ENCODE results near the gene RALGAPA1.

Gene RALGAPA1

DNA sequence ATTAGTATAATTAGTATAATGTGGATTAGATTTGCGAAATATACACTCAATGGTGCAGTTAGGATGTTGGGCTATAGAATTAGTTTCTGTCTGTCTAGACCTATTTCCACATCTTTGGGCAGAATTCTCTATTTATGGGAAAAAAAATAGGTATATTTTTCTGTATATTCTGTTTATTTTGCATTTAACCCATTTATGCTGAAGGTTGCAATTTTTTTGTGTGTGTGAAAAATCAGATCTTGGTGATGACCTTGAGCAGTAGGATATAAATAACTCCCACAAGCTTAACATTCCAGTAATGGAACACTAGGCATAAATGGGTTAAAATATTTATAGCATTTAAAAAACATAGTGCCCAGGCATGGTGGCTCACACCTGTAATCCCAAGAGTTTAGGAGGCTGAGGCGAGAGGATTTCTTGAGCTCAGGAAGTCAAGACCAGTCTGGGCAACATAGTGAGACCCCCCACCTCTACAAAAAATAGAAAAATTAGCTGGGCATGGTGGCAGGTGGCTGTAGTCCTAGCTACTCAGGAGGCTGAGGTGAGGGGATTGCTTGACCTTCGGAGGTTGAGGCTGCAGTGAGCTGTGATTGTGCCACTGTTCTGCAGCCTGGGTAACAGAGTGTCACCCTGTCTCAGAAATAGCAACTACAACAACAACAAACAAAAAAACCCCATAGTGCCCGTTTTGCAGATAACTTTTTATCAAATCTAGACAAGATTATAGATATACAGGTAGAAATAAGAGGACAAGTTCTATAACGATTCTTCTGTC lies 26.3 kb upstream of the RALGAPA1 start:
- no peaks in the 10 kb centered on the region for H3K36me3 ChIP-seq (replicated peaks; ENCODE audit: insufficient read depth, low read length)
- no peak for DNase-seq
- no peaks in the 10 kb centered on the region for H3K79me2 ChIP-seq (ENCODE audit: low read length)
- no peaks in the 10 kb centered on the region for H4K20me1 ChIP-seq (ENCODE audit: insufficient read depth, low read length)
- H3K9me2 ChIP-seq (replicated peaks; ENCODE audit: insufficient read depth, low read length) = no peaks in the 10 kb centered on the region
- H3K9ac ChIP-seq (ENCODE audit: low read length) = no peak overlapping the region
- no peak for TF ChIP-seq EZH2phosphoT487 (IDR thresholded peaks at IDR 0.05; ENCODE audit: low read length)
- TF ChIP-seq EZH2 (optimal IDR thresholded peaks at IDR 0.05; ENCODE audit: low read depth, low read length) = no peak
- TF ChIP-seq, protein P1, sequence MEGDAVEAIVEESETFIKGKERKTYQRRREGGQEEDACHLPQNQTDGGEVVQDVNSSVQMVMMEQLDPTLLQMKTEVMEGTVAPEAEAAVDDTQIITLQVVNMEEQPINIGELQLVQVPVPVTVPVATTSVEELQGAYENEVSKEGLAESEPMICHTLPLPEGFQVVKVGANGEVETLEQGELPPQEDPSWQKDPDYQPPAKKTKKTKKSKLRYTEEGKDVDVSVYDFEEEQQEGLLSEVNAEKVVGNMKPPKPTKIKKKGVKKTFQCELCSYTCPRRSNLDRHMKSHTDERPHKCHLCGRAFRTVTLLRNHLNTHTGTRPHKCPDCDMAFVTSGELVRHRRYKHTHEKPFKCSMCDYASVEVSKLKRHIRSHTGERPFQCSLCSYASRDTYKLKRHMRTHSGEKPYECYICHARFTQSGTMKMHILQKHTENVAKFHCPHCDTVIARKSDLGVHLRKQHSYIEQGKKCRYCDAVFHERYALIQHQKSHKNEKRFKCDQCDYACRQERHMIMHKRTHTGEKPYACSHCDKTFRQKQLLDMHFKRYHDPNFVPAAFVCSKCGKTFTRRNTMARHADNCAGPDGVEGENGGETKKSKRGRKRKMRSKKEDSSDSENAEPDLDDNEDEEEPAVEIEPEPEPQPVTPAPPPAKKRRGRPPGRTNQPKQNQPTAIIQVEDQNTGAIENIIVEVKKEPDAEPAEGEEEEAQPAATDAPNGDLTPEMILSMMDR (IDR thresholded peaks at IDR 0.05; ENCODE audit: low read length) = no peak
- no peaks in the 10 kb centered on the region for H3F3A ChIP-seq (ENCODE audit: insufficient read depth, low read length)
- no peaks in the 10 kb centered on the region for H3K9me3 ChIP-seq (replicated peaks; ENCODE audit: insufficient read depth, low read length)
- H3K27ac ChIP-seq (ENCODE audit: low read length) = no peak overlapping the region
- no peak overlapping the region for H3K4me3 ChIP-seq (ENCODE audit: low read length)
- no peaks in the 10 kb centered on the region for H3K27me3 ChIP-seq (replicated peaks; ENCODE audit: insufficient read depth, low read length)
- H2AFZ ChIP-seq (ENCODE audit: low read length) = no peak overlapping the region
- no peak overlapping the region for H3K4me2 ChIP-seq (ENCODE audit: low read depth, low read length)
- no peaks in the 10 kb centered on the region for H3K4me1 ChIP-seq (ENCODE audit: low read length)

DNA sequence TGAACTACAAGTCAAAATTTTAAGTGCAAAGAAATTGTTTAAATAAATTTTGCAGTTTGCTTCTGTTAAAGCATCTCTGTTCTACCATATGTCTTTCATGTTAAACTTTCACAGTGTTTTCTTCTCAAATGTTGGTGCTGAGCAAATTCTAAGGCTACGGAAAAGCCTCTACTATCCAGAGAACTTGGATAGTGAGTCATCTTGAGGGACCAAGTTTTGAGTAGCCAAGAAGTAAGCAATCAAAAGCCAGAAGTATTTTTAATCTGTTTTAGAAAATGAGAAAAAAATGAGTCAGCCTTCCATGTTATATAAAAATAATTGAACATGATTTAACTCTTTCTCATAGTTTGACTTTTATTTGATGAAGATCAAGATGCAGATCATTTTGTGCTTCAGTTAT lies 20.4 kb upstream of the RALGAPA1 start:
- Histone ChIP-seq H3K4me3 (ENCODE audit: low read length) (no peak overlapping the region), H3K79me2 (ENCODE audit: low read length) (peaks cover 15% of the 10 kb centered on the region), H2AFZ (ENCODE audit: low read length) (no peak overlapping the region), H3K4me2 (ENCODE audit: low read depth, low read length) (no peak overlapping the region), H3K9me3 (replicated peaks; ENCODE audit: insufficient read depth, low read length) (no peaks in the 10 kb centered on the region), H3K9me2 (replicated peaks; ENCODE audit: insufficient read depth, low read length) (no peaks in the 10 kb centered on the region), H3K9ac (ENCODE audit: low read length) (no peak overlapping the region), H3K4me1 (ENCODE audit: low read length) (no peaks in the 10 kb centered on the region; the same call in 1 of the 2 replicates), H4K20me1 (ENCODE audit: insufficient read depth, low read length) (no peaks in the 10 kb centered on the region), H3F3A (ENCODE audit: insufficient read depth, low read length) (no peaks in the 10 kb centered on the region; the same call in 1 of the 2 replicates), H3K36me3 (replicated peaks; ENCODE audit: insufficient read depth, low read length) (no peaks in the 10 kb centered on the region), H3K27ac (ENCODE audit: low read length) (no peak overlapping the region), H3K27me3 (replicated peaks; ENCODE audit: insufficient read depth, low read length) (no peaks in the 10 kb centered on the region)
- DNase-seq = no peak
- TF ChIP-seq EZH2 (optimal IDR thresholded peaks at IDR 0.05; ENCODE audit: low read depth, low read length) = no peak
- no peak for TF ChIP-seq EZH2phosphoT487 (IDR thresholded peaks at IDR 0.05; ENCODE audit: low read length)

DNA sequence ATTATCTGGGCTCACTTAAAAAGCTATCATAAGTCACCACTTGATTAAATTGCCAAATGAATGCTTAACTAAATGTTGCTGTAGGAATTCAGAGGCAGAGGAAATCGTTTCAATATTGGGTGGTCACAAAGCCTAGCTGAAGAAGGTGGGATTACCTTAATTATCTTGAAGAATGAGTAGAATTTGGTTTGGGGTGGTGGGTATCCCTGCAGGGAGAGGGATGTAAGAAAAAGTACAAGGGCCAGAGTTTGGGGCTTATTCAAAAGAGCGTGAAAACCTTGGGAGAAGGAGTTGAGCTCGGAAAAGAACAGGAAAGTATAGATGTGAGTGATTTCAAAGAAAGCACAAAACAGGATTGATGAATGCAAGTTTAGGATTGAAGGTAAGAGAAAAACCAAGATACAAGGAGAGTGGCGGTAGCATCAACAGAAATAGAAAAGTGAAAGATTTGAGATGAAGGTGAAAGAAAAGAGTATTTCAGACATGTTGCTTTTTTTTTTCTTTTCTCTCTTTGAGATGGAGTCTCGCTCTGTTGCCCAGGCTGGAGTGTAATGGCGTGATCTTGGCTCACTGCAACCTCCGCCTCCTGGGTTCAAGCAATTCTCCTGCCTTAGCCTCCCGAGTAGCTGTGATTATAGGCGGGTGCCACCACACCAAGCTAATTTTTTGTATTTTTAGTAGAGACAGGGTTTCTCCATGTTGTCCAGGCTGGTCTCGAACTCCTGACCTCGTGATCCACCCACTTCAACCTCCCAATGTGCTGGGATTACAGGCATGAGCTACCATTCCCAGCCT lies 18.8 kb upstream of the RALGAPA1 start:
- DNase-seq = no peak
- Histone ChIP-seq H3K9ac (ENCODE audit: low read length) (no peak overlapping the region), H2AFZ (ENCODE audit: low read length) (no peak overlapping the region), H3K4me1 (ENCODE audit: low read length) (no peaks in the 10 kb centered on the region; the same call in 1 of the 2 replicates), H3K9me3 (replicated peaks; ENCODE audit: insufficient read depth, low read length) (no peaks in the 10 kb centered on the region), H4K20me1 (ENCODE audit: insufficient read depth, low read length) (no peaks in the 10 kb centered on the region), H3F3A (ENCODE audit: insufficient read depth, low read length) (no peaks in the 10 kb centered on the region; the same call in 1 of the 2 replicates), H3K9me2 (replicated peaks; ENCODE audit: insufficient read depth, low read length) (no peaks in the 10 kb centered on the region), H3K27me3 (replicated peaks; ENCODE audit: insufficient read depth, low read length) (no peaks in the 10 kb centered on the region), H3K79me2 (ENCODE audit: low read length) (peaks cover 15% of the 10 kb centered on the region), H3K4me2 (ENCODE audit: low read depth, low read length) (peak overlapping the region; percentile 59), H3K36me3 (replicated peaks; ENCODE audit: insufficient read depth, low read length) (no peaks in the 10 kb centered on the region), H3K27ac (ENCODE audit: low read length) (no peak overlapping the region), H3K4me3 (ENCODE audit: low read length) (0 out of 2 replicates have a peak overlapping the region, but pooled peaks have one; percentile 83)
- TF ChIP-seq EZH2 (optimal IDR thresholded peaks at IDR 0.05; ENCODE audit: low read depth, low read length) = no peak
- TF ChIP-seq, protein P1 (IDR thresholded peaks at IDR 0.05; ENCODE audit: low read length) = no peak
- TF ChIP-seq EZH2phosphoT487 (IDR thresholded peaks at IDR 0.05; ENCODE audit: low read length) = no peak

Measured in MM.1S (cell line).